OCI-LY3 (cell line): ENCODE results near the gene FYTTD1.

Experiments used
- H2AFZ ChIP-seq: fragments of 200-600, 300-600 bp; shearing (Covaris generic); 2 replicates; pipeline ENCODE4 v1.6.0; 2014; ENCODE audit warnings: antibody characterized with exemption, low read depth, low read length
- H3K27ac ChIP-seq: fragments of 200-600, 300-600 bp; sonication (generic); 2 replicates; pipeline ENCODE4 v1.5.1; 2014; ENCODE audit warnings: mild to moderate bottlenecking, low read length, moderate library complexity, mixed read lengths
- H3K27me3 ChIP-seq: fragments of 200-600, 300-600 bp; sonication (generic); 2 replicates; pipeline ENCODE4 v1.6.1; 2014; ENCODE audit warnings: low read depth, low read length, mixed read lengths
- H3K36me3 ChIP-seq: fragments of 200-600, 300-600 bp; sonication (generic); replicated peaks from 2 replicates; pipeline ENCODE3; 2014; ENCODE audit warnings: low read depth, low read length, mixed read lengths
- H3K4me1 ChIP-seq: fragments of 300-600, 200-600 bp; sonication (generic); 2 replicates; pipeline ENCODE4 v1.6.1; 2014; ENCODE audit warnings: low read length, mixed read lengths
- H3K4me2 ChIP-seq: fragments of 200-600, 300-600 bp; sonication (generic); 2 replicates; pipeline ENCODE4 v1.6.1; 2014; ENCODE audit warnings: low read length, mixed read lengths
- H3K4me3 ChIP-seq: fragments of 300-600, 200-600 bp; sonication (generic); 2 replicates; pipeline ENCODE4 v1.5.1; 2014; ENCODE audit warnings: antibody characterized with exemption, mild to moderate bottlenecking, low read length, moderate library complexity
- H3K79me2 ChIP-seq: fragments of 300-600, 200-600 bp; shearing (Covaris generic); 2 replicates; pipeline ENCODE4 v1.6.1; 2014; ENCODE audit warnings: mild to moderate bottlenecking, low read length, mixed read lengths
- H3K9ac ChIP-seq: fragments of 300-600, 200-600 bp; shearing (Covaris generic); 2 replicates; pipeline ENCODE4 v1.6.0; 2014; ENCODE audit warnings: mild to moderate bottlenecking, low read length, moderate library complexity
- H3K9me3 ChIP-seq: fragments of 200-600, 300-600 bp; shearing (Covaris generic); 2 replicates; pipeline ENCODE4 v1.6.1; 2014; ENCODE audit warnings: low read length, mixed read lengths; ENCODE audit not compliant: insufficient read depth
- H4K20me1 ChIP-seq: fragments of 200-600, 300-600 bp; sonication (generic); 2 replicates; pipeline ENCODE4 v1.6.1; 2016; ENCODE audit warnings: low read length, mixed read lengths; ENCODE audit not compliant: insufficient read depth
- CTCF ChIP-seq: fragments of 200-600, 300-600 bp; sonication (generic); IDR thresholded peaks from 2 replicates; pipeline ENCODE4 v1.5.1; 2014; ENCODE audit warnings: antibody characterized with exemption, low read length, low read depth
- EZH2phosphoT487 ChIP-seq: fragments of 200-600 bp; shearing (Covaris generic); IDR thresholded peaks from 2 replicates; pipeline ENCODE4 v1.6.1; 2018; ENCODE audit warnings: antibody characterized with exemption, mixed run types, low read depth

The FYTTD1 gene

DNA sequence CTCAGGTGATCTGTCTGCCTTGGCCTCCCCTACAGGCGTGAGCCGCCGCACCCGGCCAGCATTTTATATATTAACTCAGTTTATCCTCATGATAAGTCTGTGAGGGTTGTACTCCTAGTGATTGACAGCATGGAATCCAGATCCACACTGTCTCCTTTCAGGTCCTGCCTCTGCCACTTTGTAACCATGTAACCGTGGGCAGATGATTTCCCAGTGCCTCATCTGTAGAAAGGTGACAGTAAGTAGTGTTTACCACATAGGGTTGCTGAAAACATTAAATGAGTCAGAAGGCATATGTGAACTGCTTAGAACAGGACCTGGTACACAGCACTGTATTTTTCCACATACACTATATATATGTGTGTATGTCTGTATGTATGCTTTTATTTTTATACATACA, 2.4 kb downstream of the FYTTD1 start:
- H3K9ac ChIP-seq, result no peak overlapping the region
- peaks cover 30% of the 10 kb centered on the region for H4K20me1 ChIP-seq
- H2AFZ ChIP-seq, result no peak overlapping the region
- H3K4me2 ChIP-seq, result peak overlapping the region; percentile 74
- peaks cover 56% of the 10 kb centered on the region for H3K79me2 ChIP-seq
- no peaks in the 10 kb centered on the region for H3K27me3 ChIP-seq
- H3K36me3 ChIP-seq, result peaks cover 8% of the 10 kb centered on the region
- peak overlapping the region; percentile 88 for H3K4me3 ChIP-seq
- no peaks in the 10 kb centered on the region for H3K9me3 ChIP-seq
- peaks cover 14% of the 10 kb centered on the region for H3K4me1 ChIP-seq
- TF ChIP-seq CTCF, result no peak
- TF ChIP-seq EZH2phosphoT487, result no peak
- H3K27ac ChIP-seq, result no peak overlapping the region

DNA sequence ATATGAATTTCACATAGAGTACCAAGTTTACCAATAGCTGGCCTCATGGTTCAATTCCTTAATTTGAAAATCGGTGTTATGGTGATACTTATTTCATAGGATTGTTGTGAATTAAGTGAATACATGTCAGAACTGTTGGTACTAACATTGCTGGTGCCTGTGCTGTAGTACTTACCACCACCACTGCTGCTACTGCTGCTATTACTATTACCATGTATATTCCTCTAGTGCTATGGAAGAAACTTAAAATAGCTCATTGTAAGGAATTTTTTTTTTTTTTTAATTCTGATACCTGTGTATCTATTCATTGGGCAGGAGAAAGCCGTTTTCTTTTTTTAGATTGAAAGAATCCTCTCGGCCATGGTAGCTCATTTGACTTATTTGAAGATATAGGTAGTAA, 3.6 kb downstream of the FYTTD1 start:
- Histone ChIP-seq H3K4me2 (no peak overlapping the region), H4K20me1 (peaks cover 30% of the 10 kb centered on the region), H3K4me1 (peaks cover 12% of the 10 kb centered on the region), H3K9me3 (no peaks in the 10 kb centered on the region), H3K9ac (no peak overlapping the region), H2AFZ (no peak overlapping the region), H3K27ac (no peak overlapping the region), H3K79me2 (peaks cover 56% of the 10 kb centered on the region), H3K27me3 (no peaks in the 10 kb centered on the region), H3K4me3 (no peak overlapping the region), H3K36me3 (peaks cover 8% of the 10 kb centered on the region)
- TF ChIP-seq EZH2phosphoT487 (no peak), CTCF (no peak)

DNA sequence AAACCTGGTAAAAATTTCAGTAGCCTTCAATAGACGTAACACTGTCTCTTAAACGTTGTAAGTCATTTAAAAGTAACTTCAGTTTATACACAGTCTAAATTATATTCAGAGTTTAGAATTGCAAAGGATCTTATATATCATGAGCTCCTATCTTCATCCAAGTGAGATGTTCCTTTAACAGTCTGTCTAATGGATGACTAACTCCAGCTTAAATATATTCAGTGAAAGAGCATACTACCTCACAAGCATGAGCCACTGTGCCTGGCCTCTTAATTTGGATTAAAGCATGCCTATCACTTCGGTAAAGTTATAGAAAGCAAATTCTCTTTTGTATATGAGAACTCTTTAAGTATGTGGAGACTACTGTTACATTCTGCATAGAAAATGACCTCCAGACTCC, 7.0 kb downstream of the FYTTD1 start:
- Histone ChIP-seq H3K4me1 (peaks cover 5% of the 10 kb centered on the region), H3K9ac (no peak overlapping the region), H3K4me2 (no peak overlapping the region), H4K20me1 (peaks cover 22% of the 10 kb centered on the region), H3K4me3 (no peak overlapping the region), H3K27me3 (no peaks in the 10 kb centered on the region), H3K36me3 (peaks cover 13% of the 10 kb centered on the region), H3K79me2 (peaks cover 44% of the 10 kb centered on the region), H2AFZ (no peak overlapping the region), H3K27ac (no peak overlapping the region), H3K9me3 (no peaks in the 10 kb centered on the region)
- TF ChIP-seq EZH2phosphoT487, result no peak
- TF ChIP-seq CTCF, result no peak

GRCh38 chr3:197758512-197758911, 8.8 kb downstream of the FYTTD1 start:
- Histone ChIP-seq H3K4me2 (no peak overlapping the region), H2AFZ (no peak overlapping the region), H3K79me2 (peaks cover 26% of the 10 kb centered on the region), H3K27ac (no peak overlapping the region), H3K9ac (no peak overlapping the region), H3K4me1 (no peaks in the 10 kb centered on the region), H3K36me3 (peaks cover 19% of the 10 kb centered on the region), H4K20me1 (0 out of 2 replicates have a peak, but pooled peaks cover 7% of the 10 kb centered on the region), H3K27me3 (no peaks in the 10 kb centered on the region), H3K4me3 (no peak overlapping the region), H3K9me3 (no peaks in the 10 kb centered on the region)
- TF ChIP-seq EZH2phosphoT487 (no peak), CTCF (no peak)
